Esophagus squamous epithelium (tissue), 5 donors: ENCODE results near the gene MRRF. TPM values are rescaled to one million over a fixed set of nuclear protein-coding genes. Genes with fewer than 3 reads are reported as not detected.
A peak's percentile ranks its signal among the peaks of the same experiment; 100 is the strongest.

Experiments used
- DNase-seq: peaks from one replicate; lab custom pipeline; 2025; lab: John Stamatoyannopoulos, UW
- H3K27ac ChIP-seq, 4 donors: fragments of 200-600 bp; sonication (generic); one replicate each; pipeline ENCODE4 v1.5.1; 2016 to 2019; ENCODE audit warnings: mild to moderate bottlenecking in 1 of 4
- H3K27me3 ChIP-seq, 4 donors: fragments of 200-600 bp; sonication (generic); 1 replicate in 3 of 4; 2 replicates in 1 of 4; pipeline versions ENCODE4 v1.5.1 to v1.6.0; 2017 to 2021; ENCODE audit warnings: antibody characterized with exemption in 1 of 4
- H3K36me3 ChIP-seq, 3 donors: fragments of 200-600 bp; sonication (generic); one replicate each; pipeline ENCODE4 v1.5.1; 2016 to 2019
- H3K4me1 ChIP-seq, 3 donors: fragments of 200-600 bp; sonication (generic); one replicate each; pipeline ENCODE4 v1.5.1; 2017 to 2019
- H3K4me3 ChIP-seq, 4 donors: fragments of 200-600 bp; sonication (generic); 1 replicate in 3 of 4; 2 replicates in 1 of 4; pipeline ENCODE4 v1.5.1; 2016 to 2019; ENCODE audit warnings: mild to moderate bottlenecking in 2 of 4, moderate library complexity in 1 of 4
- H3K9me3 ChIP-seq, 3 donors: fragments of 200-600 bp; sonication (generic); one replicate each; pipeline ENCODE4 v1.5.1; 2016 to 2019
- POLR2A ChIP-seq, 4 donors: fragments of 450-650 bp; IDR thresholded peaks; one replicate each; pipeline ENCODE4 v1.6.1; 2017; ENCODE audit warnings: antibody characterized with exemption in 4 of 4, mild to moderate bottlenecking in 4 of 4, moderate library complexity in 3 of 4
- WGBS, 2 donors: methylation state at CpG; one replicate each; pipeline ENCODE4 v1.1.5; 2018; 5-methylcytosine and 5-hydroxymethylcytosine counted together
- intact Hi-C: fragments of 100-400 bp; cut with DNase I; formaldehyde crosslinking; loops from one replicate; pipeline ENCODE4 v1.15.0; 2022
- total RNA-seq, 4 donors: library from RNA; depleted of rRNA; stranded (reverse); fragments of >200 nt; gene quantifications; one replicate each; pipeline ENCODE4 v1.1.0, GENCODE V29; 2016
- TF ChIP-seq, protein P1 (sequence below), 6 experiments: fragments of 450-650 bp in 4 of 6; fragments of 200-600 bp in 2 of 6; sonication (generic) in 2 of 6; IDR thresholded peaks; one replicate each; pipeline ENCODE4 v1.5.1; 2016 to 2019; ENCODE audit warnings: antibody characterized with exemption in 6 of 6, mild to moderate bottlenecking in 4 of 6, moderate library complexity in 4 of 6
- donor health status: DM: yes; HTN: yes; CAD: no.

Gene MRRF
- 10 to 100 TPM; 23.9 to 48.6 (median 40.4) TPM for total RNA-seq

GRCh38 chr9:122264360-122265148 lies at the start of gene MRRF, which contains the start of gene RBM18:
Gene MRRF (plus strand): TSS chr9:122264882. CDS start chr9:122270892, 6,010 bp downstream.
Gene RBM18 (minus strand): TSS chr9:122264840. CDS start chr9:122261492, 3,348 bp downstream.
- DNase-seq, result peak; percentile 44
- peak within 1 kb of the TSS; percentile 90 to 96 (median 93) for H3K27ac ChIP-seq
- peaks cover 15 to 56% (median 22%) of the 10 kb centered on the region in 3 donors for H3K4me1 ChIP-seq
- peak within 1 kb of the TSS; percentile 63 to 85 (median 72) for H3K4me3 ChIP-seq
- H3K9me3 ChIP-seq, result no peaks in the 10 kb centered on the region
- TF ChIP-seq POLR2A (IDR thresholded peaks at IDR 0.05), result peak in 2 of 4 donors; percentile 65 to 75
- TF ChIP-seq, protein P1, sequence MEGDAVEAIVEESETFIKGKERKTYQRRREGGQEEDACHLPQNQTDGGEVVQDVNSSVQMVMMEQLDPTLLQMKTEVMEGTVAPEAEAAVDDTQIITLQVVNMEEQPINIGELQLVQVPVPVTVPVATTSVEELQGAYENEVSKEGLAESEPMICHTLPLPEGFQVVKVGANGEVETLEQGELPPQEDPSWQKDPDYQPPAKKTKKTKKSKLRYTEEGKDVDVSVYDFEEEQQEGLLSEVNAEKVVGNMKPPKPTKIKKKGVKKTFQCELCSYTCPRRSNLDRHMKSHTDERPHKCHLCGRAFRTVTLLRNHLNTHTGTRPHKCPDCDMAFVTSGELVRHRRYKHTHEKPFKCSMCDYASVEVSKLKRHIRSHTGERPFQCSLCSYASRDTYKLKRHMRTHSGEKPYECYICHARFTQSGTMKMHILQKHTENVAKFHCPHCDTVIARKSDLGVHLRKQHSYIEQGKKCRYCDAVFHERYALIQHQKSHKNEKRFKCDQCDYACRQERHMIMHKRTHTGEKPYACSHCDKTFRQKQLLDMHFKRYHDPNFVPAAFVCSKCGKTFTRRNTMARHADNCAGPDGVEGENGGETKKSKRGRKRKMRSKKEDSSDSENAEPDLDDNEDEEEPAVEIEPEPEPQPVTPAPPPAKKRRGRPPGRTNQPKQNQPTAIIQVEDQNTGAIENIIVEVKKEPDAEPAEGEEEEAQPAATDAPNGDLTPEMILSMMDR (IDR thresholded peaks at IDR 0.05), result peak in 2 of 6 experiments; percentile 13 to 47
- intact Hi-C loops, result no loop called here
- H3K36me3 ChIP-seq, result peaks cover 0 to 22% (median 6%) of the 10 kb centered on the region in 3 donors
- H3K27me3 ChIP-seq, result no peaks in the 10 kb centered on the region
- WGBS, 2 donors, result 1 to 2% methylated on average over 11 to 15 of the region's 60 CpGs

GRCh38 chr9:122215663-122216062 lies 49.0 kb upstream of the MRRF start:
- peaks cover 24 to 100% (median 32%) of the 10 kb centered on the region in 4 donors for H3K27me3 ChIP-seq
- TF ChIP-seq, protein P1 (IDR thresholded peaks at IDR 0.05), result no peak
- no peak for TF ChIP-seq POLR2A (IDR thresholded peaks at IDR 0.05)
- H3K4me3 ChIP-seq, result no peak overlapping the region
- 100% methylated on average over 1 of the region's 1 CpG; no CpG with 5 or more reads in 1 of the 2 donors for WGBS, 2 donors
- no peak overlapping the region for H3K27ac ChIP-seq
- H3K4me1 ChIP-seq, result peaks cover 29 to 42% (median 30%) of the 10 kb centered on the region in 3 donors
- no peaks in the 10 kb centered on the region for H3K36me3 ChIP-seq
- intact Hi-C loops, result no loop called here
- no peak for DNase-seq
- H3K9me3 ChIP-seq, result no peaks in the 10 kb centered on the region

GRCh38 chr9:122216138-122216797 lies 48.4 kb upstream of the MRRF start:
- intact Hi-C loops, result no loop called here
- Histone ChIP-seq H3K36me3 (no peaks in the 10 kb centered on the region), H3K27ac (no peak overlapping the region), H3K9me3 (no peaks in the 10 kb centered on the region), H3K27me3 (peaks cover 24 to 100% (median 36%) of the 10 kb centered on the region in 4 donors), H3K4me3 (no peak overlapping the region), H3K4me1 (peaks cover 29 to 48% (median 30%) of the 10 kb centered on the region in 3 donors)
- DNase-seq, result no peak
- no peak for TF ChIP-seq POLR2A (IDR thresholded peaks at IDR 0.05)
- TF ChIP-seq, protein P1 (IDR thresholded peaks at IDR 0.05), result no peak
- WGBS, 2 donors, result 45 to 74% methylated on average over 3 to 4 of the region's 4 CpGs

GRCh38 chr9:122216798-122217418 lies 47.8 kb upstream of the MRRF start:
- TF ChIP-seq, protein P1 (IDR thresholded peaks at IDR 0.05), result no peak
- TF ChIP-seq POLR2A (IDR thresholded peaks at IDR 0.05), result no peak
- DNase-seq, result no peak
- no peaks in the 10 kb centered on the region for H3K9me3 ChIP-seq
- peaks cover 24 to 100% (median 38%) of the 10 kb centered on the region in 4 donors for H3K27me3 ChIP-seq
- H3K4me3 ChIP-seq, result no peak overlapping the region
- H3K36me3 ChIP-seq, result no peaks in the 10 kb centered on the region
- WGBS, 2 donors, result 65 to 93% methylated on average over 11 to 14 of the region's 35 CpGs
- intact Hi-C loops, result no loop called here
- peaks cover 29 to 51% (median 30%) of the 10 kb centered on the region in 3 donors for H3K4me1 ChIP-seq
- no peak overlapping the region for H3K27ac ChIP-seq
